Pons (tissue), 1 donor: ENCODE data around the gene TPCN1.
A peak's percentile ranks its signal among the peaks of the same experiment; 100 is the strongest.
"Not testable (repeated sequence)": the region's sequence is repeated elsewhere in the genome, so short reads cannot be mapped to it uniquely, and the experiment has no call there.

ENCODE experiments used
- DNase-seq: peaks from one replicate; pipeline ENCODE4 v3.0.0-alpha.2; 2016; ENCODE audit warnings: low spot score

TPCN1 gene

GRCh38 chr12:113196990-113197389, 24.3 kb upstream of the TPCN1 start:
- peak; percentile 87 for DNase-seq

- DNase-seq: no peak
Measured at GRCh38 chr12:113197518-113198077, 23.7 kb upstream of the TPCN1 start.

DNA sequence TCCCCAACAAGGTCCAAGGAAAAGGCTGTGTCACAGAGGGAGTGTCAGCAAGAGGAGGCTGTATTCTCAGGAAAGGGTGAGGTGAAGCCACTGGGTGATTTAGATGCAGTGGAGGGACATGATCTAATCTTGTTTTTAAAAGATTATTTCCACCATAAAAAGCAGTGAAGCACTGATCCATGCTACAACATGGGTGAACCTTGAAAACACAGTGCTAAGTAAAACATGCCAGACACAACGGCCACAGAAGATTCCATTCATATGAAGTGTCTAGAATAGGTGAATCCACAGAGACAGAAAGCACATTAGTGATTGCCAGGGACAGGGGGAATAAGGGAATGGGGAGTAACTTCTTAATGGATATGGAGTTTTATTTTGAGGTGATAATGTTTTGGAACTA, 23.0 kb upstream of the TPCN1 start:
- no peak for DNase-seq

- no peak for DNase-seq
Measured at GRCh38 chr12:113200021-113200797, 21.1 kb upstream of the TPCN1 start.

DNA sequence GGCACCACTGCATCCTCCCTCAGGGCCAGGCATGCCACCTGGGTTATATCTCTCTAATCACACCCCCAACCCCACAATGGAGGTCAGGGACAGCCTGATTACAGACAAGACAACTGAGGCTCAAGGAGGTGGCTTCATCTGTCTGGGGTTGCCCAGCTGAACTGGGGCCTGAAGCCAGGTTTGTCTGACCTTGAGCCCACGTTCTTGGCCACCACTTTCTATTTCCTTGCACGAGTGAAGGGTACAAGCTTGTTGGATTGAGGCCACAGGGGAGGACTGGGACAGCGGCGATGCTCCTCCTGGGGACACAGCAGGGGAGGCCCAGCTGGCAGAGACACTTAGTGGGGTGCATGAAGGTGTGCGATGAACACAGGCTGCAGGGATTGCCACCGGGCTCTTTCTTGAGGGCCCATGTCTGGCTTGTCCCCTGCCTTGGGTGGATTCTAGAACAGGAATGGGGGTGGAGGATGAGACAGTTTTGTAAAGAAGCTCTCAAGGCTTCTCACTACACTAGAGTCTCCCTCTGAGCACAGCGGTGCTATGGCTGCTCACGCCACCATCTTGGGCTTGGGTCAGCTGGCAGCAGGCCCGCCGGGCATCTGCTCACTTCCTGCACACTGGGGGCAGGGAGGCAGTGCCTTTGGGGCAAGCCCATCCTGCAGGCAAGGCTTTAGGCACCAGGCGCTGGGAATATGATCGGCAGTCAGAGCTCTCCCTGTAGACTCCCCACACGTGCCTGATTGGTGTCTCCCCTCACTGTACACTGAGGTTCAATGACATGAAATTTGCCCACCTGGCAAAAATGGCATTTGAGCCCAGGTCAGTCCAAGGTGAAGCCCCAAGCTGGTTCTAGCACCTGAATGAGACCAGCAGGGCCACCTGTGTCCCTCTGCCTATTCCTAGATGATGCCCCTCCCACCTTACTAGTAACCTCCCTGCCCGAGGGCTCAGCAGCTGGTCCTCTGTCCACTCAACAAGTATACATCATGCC, 19.8 kb upstream of the TPCN1 start:
- no peak for DNase-seq

GRCh38 chr12:113202300-113203075, 18.8 kb upstream of the TPCN1 start:
- no peak for DNase-seq

- no peak for DNase-seq
Measured at GRCh38 chr12:113203852-113204760, 17.2 kb upstream of the TPCN1 start.

DNA sequence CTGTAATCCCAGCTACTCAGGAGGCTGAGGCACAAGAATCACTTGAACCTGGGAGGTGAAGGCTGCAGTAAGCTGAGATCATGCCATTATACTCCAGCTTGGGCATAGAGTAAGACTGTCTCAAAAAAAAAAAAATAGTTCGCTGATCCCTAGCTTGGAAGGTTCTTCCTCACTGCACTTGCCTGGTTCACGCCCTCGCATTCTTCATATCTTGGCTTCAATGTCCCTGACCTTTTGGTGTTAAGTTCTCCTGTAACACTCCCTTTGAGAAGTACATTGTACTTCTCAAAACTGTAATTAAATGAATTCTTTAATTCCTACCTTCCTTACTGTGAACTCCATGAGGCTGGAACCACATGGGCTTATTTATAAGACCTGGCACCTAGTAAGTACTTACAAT, 16.5 kb upstream of the TPCN1 start:
- no peak for DNase-seq

DNA sequence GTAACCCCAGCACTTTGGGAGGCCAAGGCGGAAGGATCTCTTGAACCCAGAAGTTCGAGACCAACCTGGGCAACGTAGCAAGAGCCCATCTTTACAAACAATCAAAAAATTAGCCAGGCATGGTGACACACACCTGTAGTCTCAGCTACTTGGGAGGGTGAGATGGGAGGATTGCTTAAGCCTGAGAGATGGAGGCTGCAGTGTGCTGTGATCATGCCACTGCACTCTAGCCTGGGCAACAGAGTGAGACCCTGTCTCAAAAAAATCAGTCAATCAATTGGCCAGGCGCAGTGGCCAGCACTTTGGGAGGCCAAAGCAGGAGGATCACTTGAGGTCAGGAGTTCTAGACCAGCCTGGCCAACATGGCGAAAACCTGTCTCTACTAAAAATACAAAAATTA, 14.5 kb upstream of the TPCN1 start:
- not testable (repeated sequence) for DNase-seq

GRCh38 chr12:113207613-113208040, 13.6 kb upstream of the TPCN1 start:
- DNase-seq: no peak

DNA sequence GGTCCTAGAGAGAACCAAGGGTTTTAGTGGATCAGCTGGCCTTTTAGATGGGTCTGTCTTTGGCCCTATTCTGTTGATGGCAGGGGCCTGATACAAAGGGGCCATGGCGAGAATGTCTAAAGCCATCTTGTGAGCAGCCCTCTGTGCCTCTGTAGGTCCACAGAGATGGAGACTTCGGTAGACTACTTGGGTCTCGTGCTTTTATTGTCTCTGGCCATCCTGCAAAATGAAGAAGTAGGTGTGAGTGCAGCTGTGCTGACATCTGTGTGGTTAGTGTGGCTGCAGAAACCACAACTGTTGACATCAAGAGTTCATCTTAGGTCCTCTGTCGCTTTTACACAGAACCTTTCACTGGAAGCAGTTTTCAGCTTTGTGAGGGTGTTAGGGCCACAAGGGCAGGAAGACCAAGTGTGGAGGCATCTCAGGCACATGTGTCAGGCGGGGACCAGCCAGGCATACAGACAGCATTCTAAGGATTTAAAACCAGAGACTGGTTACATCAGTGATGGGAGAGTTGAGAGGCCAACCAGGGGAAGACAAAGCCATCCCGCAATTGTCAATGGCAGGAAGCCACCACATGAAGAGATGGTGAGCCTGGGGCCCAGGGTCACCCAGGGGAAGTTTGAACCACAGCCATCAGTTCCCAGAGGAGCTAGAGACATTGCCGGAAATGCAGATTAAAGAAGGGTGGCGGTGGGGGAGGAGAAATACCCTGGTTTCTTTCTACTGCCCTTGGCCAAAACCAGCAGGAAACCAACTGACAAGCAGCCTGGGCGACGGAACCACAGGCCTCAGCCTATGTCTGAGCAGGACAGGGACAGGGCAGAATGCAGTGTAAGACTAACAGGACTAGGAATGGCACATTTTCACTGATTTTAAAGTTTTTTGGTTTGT, 13.0 kb upstream of the TPCN1 start:
- peak; percentile 76 for DNase-seq

DNA sequence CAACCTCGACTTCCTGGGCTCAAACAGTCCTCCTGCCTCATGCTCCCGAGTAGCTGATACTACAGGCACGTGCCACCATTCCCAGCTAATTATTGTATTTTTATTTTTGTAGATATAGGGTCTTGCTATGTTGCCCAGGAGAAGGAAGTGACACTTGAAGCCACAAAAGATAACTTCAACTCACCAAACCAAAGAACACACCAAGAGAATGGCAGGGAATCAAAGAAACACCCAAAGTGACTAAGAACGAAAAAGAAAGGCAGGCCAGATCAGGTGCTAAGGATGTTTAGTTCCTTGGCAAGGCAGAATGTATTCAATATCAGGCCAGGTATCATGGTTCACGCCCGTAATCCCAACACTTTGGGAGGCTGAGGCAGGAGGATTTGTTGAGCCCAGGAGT, 10.1 kb upstream of the TPCN1 start:
- no peak for DNase-seq

DNA sequence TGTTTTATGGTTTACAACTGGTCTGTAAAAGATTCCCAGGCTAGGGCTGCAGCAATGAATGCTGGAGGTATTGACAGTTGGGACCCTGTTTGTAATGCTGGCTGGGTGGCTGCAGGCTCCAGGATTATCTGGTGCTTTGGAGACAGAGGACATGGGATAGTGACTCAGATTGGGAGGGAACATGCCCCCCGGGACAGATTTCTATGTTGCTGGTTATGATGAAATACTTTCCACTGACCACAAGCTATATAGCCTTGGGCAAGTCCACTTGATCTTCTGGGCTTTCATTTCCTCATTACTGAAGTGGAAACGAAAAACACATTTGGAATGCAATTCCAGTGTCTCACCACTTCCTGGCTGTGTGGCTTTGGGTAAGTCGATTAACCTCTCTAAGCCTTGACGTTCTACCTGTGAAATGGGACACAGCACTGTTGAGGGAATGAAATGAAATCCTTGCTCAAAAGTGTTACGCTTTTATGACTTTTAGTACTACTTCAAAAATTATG, 6.3 kb upstream of the TPCN1 start:
- peak; percentile 80 for DNase-seq

- DNase-seq: no peak
Measured at GRCh38 chr12:113216027-113216426, 5.2 kb upstream of the TPCN1 start.

- no peak for DNase-seq
Measured at GRCh38 chr12:113220593-113221180, 577 bp upstream of the TPCN1 start.

- no peak for DNase-seq
Measured at GRCh38 chr12:113221997-113222729, 899 bp downstream of the TPCN1 start.

DNA sequence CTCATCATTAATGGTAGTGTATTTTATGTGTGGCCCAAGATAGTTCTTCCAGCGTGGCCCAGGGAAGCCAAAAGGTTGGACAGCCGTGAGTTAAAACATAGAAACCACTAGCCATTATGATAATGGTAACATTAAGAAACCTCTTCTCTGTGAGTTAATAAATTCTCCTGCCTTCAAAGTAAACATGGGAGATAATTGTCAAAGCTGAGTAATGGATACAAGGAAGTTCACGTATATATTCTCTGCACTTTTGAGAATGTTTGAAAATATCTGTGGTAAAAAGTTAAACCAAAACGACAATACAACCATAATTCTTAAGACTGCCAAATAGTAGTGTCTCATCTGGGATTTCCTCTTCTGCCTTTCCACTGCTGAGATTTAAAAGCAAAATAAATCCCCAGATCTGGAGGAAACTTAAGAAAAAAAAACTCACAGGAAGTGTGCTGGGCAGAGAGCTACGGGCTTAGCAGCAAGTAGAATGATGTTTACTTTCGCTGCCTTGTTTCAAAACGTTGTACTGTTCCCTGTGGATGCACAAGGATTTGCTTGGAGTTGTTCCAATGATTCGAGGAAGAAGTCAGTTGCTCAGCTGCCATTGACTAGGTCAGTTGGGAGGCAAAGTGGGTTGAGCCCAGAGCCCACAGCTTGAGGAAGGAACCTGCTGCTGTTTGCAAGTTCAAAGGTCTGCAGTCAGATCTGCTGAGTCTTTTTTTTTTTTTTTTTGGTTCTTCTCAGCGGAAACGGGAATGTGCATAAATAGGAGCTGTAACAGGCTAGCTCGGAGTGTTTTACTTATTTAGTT, 1.7 kb downstream of the TPCN1 start:
- peak; percentile 94 for DNase-seq

- DNase-seq: no peak
Measured at GRCh38 chr12:113224955-113225354, 3.7 kb downstream of the TPCN1 start.
